Mucosa of descending colon (tissue), 3 donors: ENCODE data around the gene DNAJC25. TPM values are rescaled to one million over a fixed set of nuclear protein-coding genes. Genes with fewer than 3 reads are reported as not detected.

Experiments used
- ATAC-seq: fragments of 200-7000 bp; cut with Tn5 transposase; one replicate; pipeline ENCODE4 v1.9.1; 2020; ENCODE audit warnings: mild to moderate bottlenecking, moderate library complexity
- DNase-seq, 3 donors: peaks; one replicate each; pipeline ENCODE4 v3.0.0-alpha.2; 2020
- H3K36me3 ChIP-seq: fragments of 200-600 bp; one replicate; pipeline ENCODE4 v1.8.0; 2021; ENCODE audit warnings: low read depth, mild to moderate bottlenecking
- H3K4me1 ChIP-seq: fragments of 200-600 bp; one replicate; pipeline ENCODE4 v1.8.0; 2021; ENCODE audit warnings: low read depth, mild to moderate bottlenecking
- H3K4me3 ChIP-seq: fragments of 200-600 bp; one replicate; pipeline ENCODE4 v1.8.0; 2021; ENCODE audit warnings: mild to moderate bottlenecking
- H3K9me3 ChIP-seq: fragments of 200-600 bp; one replicate; pipeline ENCODE4 v1.8.0; 2021; ENCODE audit warnings: mild to moderate bottlenecking
- CTCF ChIP-seq: fragments of 200-600 bp; IDR thresholded peaks from one replicate; pipeline ENCODE4 v1.8.0; 2022; ENCODE audit warnings: antibody characterized with exemption, mild to moderate bottlenecking
- intact Hi-C, 2 donors: fragments of 100-400 bp; cut with DNase I in 1 of 2; cut with micrococcal nuclease in 1 of 2; formaldehyde crosslinking; loops; one replicate each; pipeline versions ENCODE4 v1.11.0 to v1.11.1; 2022; cut with DNase I, micrococcal nuclease
- total RNA-seq, 3 donors: library from RNA; stranded (reverse); fragmentation: NEBNext Ultra II Directional in 2 of 3; extraction: Animal tissue kit (Norgen Biotek cat#: 25700) in 2 of 3; gene quantifications; one replicate each; pipeline versions ENCODE4 v1.2.1 to v1.2.4, GENCODE V29; 2021 to 2023
- donor health status: DM: no; HTN: no; CAD: no; lungs with moderate emphysema.
- donor health status: DM: no; HTN: no; CAD: no.
- donor health status: DM: no; HTN: yes; CAD: no.

The DNAJC25 gene
- total RNA-seq, 3 donors from 2014 or later: 7.5 to 8.0 (median 7.7) TPM

GRCh38 chr9:111630182-111630963, 761 bp upstream of the DNAJC25 start:
- Histone ChIP-seq H3K4me1 (peaks cover 20% of the 10 kb centered on the region), H3K36me3 (no peaks in the 10 kb centered on the region), H3K4me3 (no peak overlapping the region), H3K9me3 (no peaks in the 10 kb centered on the region)
- peak in 1 of 3 donors; percentile 39 for DNase-seq
- no peak for TF ChIP-seq CTCF
- intact Hi-C loops: no loop called here
- peak; percentile 39 for ATAC-seq

- ATAC-seq (no peak), DNase-seq (no peak)
- H3K4me1 ChIP-seq: peaks cover 20% of the 10 kb centered on the region
- H3K4me3 ChIP-seq: peak overlapping the region; percentile 76
- H3K9me3 ChIP-seq: no peaks in the 10 kb centered on the region
- intact Hi-C loops: no loop called here
- TF ChIP-seq CTCF: no peak
- no peaks in the 10 kb centered on the region for H3K36me3 ChIP-seq
These were observed 245 bp upstream of the DNAJC25 start for GRCh38 chr9:111630964-111631213.

- H3K9me3 ChIP-seq: no peaks in the 10 kb centered on the region
- ATAC-seq (no peak), DNase-seq (no peak)
- H3K4me3 ChIP-seq: peak overlapping the region; percentile 76
- no peak for TF ChIP-seq CTCF
- intact Hi-C loops: no loop called here
- H3K4me1 ChIP-seq: peaks cover 20% of the 10 kb centered on the region
- H3K36me3 ChIP-seq: no peaks in the 10 kb centered on the region
These were observed 926 bp downstream of the DNAJC25 start for GRCh38 chr9:111632060-111632459.

GRCh38 chr9:111632695-111633388, 1.7 kb downstream of the DNAJC25 start:
- intact Hi-C loops: no loop called here
- no peak for TF ChIP-seq CTCF
- no peaks in the 10 kb centered on the region for H3K9me3 ChIP-seq
- H3K4me3 ChIP-seq: no peak overlapping the region
- peaks cover 20% of the 10 kb centered on the region for H3K4me1 ChIP-seq
- no peaks in the 10 kb centered on the region for H3K36me3 ChIP-seq
- no peak for ATAC-seq
- DNase-seq: peak in 1 of 3 donors; percentile 44

- no peak for DNase-seq
- TF ChIP-seq CTCF: no peak
- H3K9me3 ChIP-seq: no peaks in the 10 kb centered on the region
- intact Hi-C loops: no loop called here
- no peaks in the 10 kb centered on the region for H3K36me3 ChIP-seq
- H3K4me1 ChIP-seq: peaks cover 20% of the 10 kb centered on the region
- H3K4me3 ChIP-seq: no peak overlapping the region
- ATAC-seq: no peak
These were observed 2.2 kb downstream of the DNAJC25 start for GRCh38 chr9:111633389-111633736.
